GM18508 (cell line): ENCODE measurements around the gene ADORA2A.
A peak's percentile ranks its signal among the peaks of the same experiment; 100 is the strongest.

Experiments
- ATAC-seq: cut with Tn5 transposase; IDR thresholded peaks from one replicate; pipeline ENCODE4 v1.9.1; 2021; ENCODE audit warnings: moderate number of reproducible peaks; ENCODE audit not compliant: insufficient read depth, unreplicated experiment

The ADORA2A gene

DNA sequence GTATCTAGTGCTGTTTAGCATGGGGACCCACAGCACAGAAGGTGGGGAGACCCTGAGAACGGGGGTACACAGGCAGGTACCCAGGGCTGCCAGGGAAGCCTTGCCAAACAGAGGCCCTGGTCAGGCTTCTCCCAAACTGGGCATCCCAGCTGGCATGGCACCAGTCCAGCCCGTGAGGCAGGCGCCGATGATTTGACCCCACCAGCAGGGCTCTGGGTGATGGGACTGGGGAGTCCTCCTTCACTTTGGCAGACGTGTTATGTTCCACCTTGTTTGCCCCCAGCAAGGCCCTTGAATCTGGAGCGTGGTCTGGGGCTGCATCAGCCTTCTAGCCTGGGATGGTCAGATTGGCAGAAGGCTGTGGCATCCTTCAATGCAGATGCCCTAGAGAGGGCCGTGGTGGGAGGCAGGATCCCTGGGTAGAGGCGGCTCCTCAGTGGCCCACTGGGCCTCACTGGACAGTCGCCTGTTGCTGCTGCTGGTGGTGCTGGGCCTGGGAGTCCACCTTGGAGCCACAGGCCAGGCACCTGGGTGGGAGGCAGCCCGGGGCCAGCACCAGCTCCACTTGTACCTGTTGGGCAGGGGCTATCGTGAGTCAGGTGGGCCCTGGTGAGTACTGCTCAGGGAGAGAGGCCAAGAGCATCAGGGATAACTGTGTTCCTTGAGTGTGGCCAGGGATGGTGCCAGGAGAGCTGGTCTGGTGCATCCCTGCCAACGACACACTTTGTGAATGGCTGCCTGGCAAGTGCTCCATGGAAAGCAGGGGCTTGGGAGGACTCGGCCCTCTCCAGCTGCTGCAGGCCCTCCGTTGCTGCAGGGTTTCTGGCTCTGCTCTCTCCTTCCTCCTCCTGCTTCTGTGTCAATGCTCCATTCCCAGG, 3.3 kb downstream of the ADORA2A start:
- no peak for ATAC-seq

DNA sequence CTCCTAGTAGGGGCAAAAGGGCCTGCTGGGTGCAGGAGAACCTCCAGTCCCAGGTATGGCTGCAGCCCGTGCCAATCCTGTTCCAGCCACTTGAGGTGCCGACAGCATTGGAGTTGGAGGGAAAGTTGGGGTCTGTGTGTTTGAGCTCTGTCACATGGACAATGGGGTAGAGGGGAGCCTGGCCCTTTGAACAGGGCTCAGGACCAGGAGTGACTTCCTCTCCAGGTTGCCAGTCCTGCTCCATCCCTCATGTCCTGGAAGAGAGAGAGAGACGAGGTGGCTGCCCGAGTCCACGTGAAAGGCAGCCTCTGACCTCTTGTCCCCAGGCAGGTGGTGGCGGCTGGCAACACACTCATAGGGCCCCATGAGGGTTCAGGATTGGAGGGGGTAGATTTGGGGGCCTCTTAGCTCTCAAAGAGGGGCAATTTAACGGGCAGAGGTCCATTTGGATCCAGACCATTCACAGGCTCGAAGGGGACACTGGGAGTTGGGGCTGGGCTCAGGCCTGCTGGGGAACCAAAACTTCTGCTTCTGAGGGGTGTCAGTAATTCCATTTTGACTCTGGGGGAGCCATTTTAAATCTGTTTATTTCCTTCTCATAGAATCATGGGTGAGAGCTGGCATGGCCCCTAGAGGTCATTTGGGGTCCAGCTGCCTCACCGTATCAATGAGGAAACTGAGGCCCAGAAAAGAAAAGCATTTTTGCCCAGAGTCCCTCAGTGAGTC, 4.1 kb downstream of the ADORA2A start:
- no peak for ATAC-seq

DNA sequence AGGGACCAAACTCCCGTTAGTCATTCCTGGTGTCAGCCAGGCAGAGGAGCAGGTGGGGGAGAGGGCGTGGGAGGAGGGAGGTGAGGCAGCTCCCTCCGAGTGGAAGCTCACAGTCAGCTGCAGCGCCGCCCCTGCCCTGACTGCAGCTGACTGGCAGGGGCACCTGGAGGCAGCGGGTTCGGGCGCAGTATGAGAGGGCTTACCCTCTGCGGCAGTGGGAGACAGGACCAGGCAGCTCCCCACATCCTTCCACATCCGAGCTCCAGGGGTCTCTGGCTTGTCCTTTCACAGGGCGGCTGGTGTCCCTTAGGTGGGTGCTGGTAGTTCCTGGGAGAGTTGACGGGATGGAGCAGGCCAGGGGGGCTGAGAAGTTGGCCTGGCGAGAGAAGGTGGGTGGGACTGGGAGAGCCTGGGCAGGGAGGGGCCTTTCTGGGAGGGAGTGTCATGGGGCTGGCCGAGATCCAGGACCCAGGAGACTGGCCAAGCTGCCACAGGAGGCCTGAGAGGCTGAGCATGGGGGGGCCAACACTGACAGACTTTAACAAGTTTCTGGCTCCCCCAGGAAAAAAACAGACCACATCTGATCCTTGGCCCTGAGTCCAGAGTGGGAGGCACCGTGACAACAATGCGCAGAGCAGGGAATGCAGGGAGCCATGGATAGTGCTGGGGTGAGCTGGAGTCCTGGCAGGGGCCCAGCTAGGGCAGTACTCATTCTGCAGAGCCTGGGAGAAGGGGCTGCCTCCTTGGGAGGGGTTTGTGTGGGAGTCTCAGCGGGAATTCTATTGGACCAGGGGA, 4.9 kb downstream of the ADORA2A start:
- ATAC-seq = no peak

DNA sequence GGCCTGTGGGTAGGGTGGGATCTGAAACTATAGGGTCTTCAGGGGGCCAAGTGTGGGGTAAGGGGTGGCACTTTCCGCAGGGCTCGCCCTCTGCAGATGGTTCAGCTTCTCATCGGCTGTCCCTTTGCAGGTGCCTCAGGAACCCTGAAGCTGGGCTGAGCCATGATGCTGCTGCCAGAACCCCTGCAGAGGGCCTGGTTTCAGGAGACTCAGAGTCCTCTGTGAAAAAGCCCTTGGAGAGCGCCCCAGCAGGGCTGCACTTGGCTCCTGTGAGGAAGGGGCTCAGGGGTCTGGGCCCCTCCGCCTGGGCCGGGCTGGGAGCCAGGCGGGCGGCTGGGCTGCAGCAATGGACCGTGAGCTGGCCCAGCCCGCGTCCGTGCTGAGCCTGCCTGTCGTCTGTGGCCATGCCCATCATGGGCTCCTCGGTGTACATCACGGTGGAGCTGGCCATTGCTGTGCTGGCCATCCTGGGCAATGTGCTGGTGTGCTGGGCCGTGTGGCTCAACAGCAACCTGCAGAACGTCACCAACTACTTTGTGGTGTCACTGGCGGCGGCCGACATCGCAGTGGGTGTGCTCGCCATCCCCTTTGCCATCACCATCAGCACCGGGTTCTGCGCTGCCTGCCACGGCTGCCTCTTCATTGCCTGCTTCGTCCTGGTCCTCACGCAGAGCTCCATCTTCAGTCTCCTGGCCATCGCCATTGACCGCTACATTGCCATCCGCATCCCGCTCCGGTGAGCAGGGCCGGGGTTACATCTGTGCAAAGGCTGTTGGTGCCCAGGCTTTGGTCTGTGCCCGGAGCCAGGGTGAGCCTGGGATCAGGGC, 5.8 kb downstream of the ADORA2A start:
- no peak for ATAC-seq

DNA sequence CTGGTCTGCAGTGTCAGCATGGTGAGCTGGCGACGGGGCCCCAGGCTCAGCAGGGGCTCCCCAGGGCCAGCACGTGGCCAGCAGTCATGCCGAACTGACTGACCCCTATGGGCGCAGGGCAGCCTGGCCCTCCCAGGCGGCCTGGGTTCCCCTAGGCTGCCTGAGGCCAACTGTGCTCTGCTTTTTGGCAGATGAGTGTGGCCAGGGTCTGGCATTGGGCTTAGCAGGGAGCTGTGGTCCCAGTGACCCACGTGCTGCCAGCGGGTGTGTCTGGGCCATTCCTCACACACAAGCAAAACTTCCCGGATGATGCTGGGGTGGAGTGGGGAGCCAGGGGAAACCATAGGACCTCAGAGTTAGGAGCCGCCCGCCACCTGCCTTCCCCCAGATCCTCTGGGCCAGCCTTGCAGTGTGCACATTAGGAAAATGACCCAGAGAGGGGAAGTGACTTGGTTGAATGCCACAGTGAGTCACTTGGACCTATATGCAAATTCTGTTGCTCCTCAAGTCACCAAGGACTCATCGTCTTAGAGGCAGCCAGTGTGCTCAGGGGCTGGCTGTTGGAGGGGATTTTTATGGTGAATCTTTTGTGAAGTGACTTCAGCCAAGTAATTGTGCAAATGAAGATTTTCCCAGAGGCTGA, 6.5 kb downstream of the ADORA2A start:
- ATAC-seq = peak; percentile 47

DNA sequence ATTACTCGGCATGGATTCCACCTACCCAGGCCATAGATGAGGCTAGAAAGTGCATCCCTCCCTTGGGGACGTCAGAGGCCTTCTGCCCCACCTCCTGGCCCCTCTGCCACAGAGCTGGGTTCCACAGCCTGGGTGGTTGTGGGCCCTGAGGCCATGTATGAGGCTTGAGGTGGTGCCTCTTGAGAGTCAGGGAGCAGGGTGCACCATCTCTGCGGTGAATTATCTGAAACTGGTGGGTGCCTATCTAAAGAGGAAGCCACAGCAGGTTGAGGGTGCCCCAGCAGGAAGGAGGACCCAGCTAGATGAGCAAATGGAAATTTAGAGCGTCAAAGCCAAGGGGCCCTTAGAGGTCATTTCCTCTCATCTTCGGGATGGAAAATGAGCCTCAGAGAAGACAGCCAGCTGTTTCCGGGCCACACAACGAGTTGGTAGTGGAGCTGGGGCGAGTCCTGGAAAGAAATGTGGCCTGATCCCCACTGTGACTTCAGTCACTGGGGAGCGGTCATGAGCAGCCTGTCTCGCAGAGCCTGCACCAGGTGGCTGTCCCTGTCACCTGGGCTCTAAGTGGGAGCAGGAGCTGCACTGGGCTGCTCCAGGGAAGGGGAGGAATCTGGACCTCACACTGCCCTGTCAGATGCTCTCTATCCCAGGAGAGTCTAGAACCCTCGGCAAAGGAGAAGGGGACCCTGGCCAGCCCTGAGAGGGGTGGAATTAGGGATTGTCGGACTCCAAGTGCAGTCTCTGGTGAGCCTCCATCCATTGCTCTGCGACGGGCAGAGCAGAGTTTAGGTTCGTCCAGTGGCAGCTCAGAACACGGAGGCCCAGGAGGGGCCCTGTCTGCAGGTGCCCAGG, 7.3 kb downstream of the ADORA2A start:
- peak; percentile 31 for ATAC-seq

DNA sequence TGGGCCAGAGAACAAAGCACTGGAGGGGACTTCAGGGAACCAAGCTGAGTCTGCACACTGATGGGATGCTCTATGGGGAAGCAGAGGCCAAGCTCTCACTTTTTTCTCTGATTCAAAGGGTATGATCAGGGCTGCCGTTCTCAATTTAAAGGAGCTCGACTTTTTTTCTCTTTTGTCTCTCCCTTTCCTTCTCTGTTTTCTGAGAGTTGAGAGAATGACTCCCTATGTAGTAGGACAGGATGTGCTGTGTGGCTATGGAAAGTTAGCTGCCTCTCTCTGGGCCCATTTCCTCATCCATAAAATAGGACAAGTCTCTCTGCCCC, 7.9 kb downstream of the ADORA2A start:
- ATAC-seq = no peak

DNA sequence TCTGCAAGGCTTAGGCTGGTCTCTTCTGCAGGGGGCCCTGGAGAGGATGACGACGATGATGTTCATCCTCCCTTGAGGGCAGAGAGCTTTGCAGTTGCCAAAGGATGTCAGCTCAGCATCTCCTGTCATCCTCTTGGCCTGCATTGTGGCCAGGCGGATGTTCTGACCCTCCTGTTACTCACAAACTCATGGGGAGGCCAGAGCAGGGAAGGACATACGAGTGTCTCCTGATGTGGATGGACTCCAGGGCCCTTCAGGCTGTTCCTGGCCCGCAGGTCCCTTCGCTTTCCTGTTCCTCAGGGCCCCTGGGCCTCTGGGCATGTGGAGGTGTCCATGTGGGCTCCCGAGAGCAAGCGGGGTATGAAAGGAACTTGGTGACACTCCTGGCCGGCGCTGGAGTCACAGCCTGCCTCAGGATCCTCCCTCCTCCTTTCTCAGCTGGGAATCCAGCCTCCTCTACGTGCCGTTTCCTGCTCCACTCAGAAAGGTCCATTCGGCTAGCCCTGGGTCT, 8.5 kb downstream of the ADORA2A start:
- ATAC-seq = no peak

DNA sequence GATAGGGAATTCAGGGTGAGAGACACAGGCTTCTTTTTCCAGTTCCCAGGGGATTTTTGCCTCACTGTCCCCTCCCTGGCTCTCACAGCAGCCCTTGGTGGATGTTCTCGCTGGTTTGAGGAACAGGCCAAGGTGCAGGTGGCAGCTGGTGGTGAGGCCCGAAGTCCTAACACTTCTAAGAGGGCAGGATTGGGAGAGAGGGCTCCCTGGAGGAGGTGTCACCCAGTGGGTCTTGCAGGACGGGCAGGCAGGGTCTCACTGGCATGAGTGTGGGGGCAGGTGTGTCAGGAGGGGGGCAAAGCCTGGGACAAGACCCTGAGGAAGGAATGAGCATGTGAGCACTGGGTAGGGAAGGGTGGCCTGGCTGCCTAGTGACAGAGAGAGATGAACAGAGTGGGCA, 9.2 kb downstream of the ADORA2A start:
- ATAC-seq = no peak

DNA sequence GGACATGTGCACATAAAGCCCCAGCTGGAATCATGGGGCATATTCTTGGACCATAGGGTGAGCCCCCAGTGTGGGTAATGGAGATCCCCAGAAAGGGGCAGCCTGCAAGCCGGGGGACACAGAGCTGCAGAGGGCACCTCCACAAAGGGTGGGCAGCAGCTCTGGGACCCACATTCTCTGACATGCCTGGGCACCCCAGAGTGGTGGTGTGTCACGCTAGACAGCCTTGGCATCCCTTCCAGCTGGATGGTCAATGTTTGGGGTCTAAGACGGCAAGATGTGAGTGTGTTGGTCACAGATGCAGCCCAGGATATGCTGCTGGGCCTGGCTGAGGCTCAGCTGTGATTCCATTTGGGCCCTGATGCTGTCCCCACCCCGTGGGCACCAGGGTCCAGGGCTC, 9.7 kb downstream of the ADORA2A start:
- no peak for ATAC-seq

DNA sequence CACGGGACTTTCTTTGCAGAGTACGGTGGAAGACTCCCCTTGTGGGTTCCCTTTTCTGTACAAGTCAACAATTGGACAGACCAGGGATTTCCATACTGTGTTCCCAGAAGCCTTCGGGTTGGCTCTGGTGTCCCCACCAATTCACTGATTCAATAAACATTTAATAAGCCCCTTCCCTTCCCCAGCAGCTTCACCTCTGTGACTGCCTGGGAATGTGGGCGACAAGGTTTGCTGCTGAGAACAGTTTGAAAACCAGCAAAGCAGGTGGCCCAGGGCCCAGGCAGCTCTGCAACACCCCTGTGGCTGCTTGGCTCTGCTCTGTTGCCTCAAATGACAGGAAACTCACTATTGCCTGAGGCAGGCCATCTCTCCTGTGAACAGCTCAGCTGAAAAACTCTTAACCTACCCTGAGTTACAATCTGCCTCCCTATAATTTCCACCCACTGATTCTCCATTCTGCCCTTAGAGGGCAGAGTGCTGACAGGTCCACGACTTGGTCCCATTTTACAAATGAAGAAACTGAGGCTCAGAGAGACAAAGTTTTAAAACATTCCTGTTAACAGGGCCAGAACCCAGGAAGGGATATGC, 10.4 kb downstream of the ADORA2A start:
- ATAC-seq = no peak

DNA sequence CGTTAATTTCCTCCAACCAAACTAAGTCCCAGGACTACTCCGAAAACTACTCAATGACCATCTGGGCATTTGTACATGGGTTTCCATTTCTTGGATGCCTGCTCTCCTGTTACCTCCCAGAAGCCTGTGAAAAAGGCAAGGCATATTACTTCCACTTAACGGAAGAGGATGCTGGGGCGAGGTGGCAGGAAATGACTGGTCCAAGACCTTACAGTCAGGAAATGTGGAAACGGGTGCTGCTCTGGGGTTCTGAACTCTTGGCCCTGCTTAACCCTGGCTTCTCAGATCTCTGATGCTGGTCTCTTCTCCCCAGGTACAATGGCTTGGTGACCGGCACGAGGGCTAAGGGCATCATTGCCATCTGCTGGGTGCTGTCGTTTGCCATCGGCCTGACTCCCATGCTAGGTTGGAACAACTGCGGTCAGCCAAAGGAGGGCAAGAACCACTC, 12.9 kb downstream of the ADORA2A start:
- no peak for ATAC-seq

DNA sequence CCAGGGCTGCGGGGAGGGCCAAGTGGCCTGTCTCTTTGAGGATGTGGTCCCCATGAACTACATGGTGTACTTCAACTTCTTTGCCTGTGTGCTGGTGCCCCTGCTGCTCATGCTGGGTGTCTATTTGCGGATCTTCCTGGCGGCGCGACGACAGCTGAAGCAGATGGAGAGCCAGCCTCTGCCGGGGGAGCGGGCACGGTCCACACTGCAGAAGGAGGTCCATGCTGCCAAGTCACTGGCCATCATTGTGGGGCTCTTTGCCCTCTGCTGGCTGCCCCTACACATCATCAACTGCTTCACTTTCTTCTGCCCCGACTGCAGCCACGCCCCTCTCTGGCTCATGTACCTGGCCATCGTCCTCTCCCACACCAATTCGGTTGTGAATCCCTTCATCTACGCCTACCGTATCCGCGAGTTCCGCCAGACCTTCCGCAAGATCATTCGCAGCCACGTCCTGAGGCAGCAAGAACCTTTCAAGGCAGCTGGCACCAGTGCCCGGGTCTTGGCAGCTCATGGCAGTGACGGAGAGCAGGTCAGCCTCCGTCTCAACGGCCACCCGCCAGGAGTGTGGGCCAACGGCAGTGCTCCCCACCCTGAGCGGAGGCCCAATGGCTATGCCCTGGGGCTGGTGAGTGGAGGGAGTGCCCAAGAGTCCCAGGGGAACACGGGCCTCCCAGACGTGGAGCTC, 13.5 kb downstream of the ADORA2A start:
- no peak for ATAC-seq

DNA sequence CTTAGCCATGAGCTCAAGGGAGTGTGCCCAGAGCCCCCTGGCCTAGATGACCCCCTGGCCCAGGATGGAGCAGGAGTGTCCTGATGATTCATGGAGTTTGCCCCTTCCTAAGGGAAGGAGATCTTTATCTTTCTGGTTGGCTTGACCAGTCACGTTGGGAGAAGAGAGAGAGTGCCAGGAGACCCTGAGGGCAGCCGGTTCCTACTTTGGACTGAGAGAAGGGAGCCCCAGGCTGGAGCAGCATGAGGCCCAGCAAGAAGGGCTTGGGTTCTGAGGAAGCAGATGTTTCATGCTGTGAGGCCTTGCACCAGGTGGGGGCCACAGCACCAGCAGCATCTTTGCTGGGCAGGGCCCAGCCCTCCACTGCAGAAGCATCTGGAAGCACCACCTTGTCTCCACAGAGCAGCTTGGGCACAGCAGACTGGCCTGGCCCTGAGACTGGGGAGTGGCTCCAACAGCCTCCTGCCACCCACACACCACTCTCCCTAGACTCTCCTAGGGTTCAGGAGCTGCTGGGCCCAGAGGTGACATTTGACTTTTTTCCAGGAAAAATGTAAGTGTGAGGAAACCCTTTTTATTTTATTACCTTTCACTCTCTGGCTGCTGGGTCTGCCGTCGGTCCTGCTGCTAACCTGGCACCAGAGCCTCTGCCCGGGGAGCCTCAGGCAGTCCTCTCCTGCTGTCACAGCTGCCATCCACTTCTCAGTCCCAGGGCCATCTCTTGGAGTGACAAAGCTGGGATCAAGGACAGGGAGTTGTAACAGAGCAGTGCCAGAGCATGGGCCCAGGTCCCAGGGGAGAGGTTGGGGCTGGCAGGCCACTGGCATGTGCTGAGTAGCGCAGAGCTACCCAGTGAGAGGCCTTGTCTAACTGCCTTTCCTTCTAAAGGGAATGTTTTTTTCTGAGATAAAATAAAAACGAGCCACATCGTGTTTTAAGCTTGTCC, 14.3 kb downstream of the ADORA2A start:
- ATAC-seq = no peak

DNA sequence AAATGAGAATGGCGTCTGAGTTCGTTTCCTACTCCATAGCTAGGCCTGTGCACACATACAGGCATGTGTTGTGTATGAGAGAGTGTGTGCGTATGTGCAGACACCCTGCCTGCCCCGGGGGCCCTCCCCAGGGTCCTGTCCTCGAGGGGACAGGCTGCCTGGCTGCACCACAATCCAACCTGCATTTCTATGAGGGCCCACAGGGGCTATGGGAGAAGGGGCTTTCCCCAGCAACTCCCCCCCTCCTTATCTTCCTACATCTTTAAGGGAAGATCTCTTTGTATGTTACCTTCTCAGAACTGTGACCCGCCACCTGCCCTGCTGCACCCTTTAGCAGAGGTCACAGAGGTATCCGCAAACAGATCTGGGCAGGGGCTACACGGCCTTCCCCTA, 14.9 kb downstream of the ADORA2A start:
- no peak for ATAC-seq

DNA sequence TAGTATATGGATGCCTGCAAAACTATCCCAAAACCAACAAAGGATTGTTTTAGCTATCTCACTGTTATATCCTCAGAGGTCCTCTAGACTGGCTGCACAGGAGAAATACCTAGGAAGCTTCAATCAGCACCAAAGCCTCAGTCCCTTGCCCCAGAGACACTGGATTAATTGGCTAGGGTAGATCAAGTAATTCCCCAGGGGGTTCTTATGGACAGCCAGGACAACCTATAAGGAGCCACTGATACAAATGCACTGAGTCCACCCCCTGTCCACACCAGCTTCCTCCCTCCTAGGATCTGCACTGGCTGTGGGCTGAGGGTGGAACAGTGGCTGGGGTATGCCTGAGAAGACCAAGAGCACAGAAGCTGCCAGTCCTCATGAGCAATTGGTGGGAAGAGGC, 16.3 kb downstream of the ADORA2A start:
- ATAC-seq = no peak

DNA sequence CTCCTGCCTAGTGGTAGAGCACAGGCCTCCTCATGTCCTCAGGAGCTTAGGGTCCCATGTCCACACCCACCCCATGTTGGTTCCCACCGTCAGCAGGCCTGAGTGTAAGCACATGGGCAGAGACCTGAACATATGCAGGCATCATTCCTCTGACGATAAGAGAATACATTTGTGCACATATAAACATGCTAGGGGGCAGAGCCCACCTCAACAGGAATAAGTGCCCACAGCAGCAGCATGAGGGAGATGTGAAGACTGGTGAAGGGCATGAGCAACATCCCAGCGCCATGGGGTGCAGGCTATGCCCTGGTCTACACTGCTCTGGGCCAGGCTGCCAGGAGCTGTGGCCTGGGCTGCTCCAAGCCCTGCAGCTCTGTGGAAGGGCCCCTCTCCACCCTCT, 16.9 kb downstream of the ADORA2A start:
- no peak for ATAC-seq
